MCF 10A (cell line): ENCODE data around the gene LDB1. TPM values are rescaled to one million over a fixed set of nuclear protein-coding genes. Genes with fewer than 3 reads are reported as not detected.

Source experiments
- BruUV-seq: library from RNA; stranded (reverse); fragments of 400-500 nt; replicated peaks from 2 replicates; lab custom pipeline; 2021; lab: Mats Ljungman, UMichigan
- CTCF ChIA-PET: fragments of 300-600 bp; sonication (Branson Sonifier 250); formaldehyde crosslinking; extraction: SDS; loops from one replicate; lab custom pipeline; 2021; ENCODE audit warnings: antibody characterized with exemption, inconsistent platforms; lab: Yijun Ruan, JAX
- POLR2A ChIA-PET: fragments of 300-600, 350-650 bp; sonication (Branson Sonifier 250); formaldehyde crosslinking; extraction: SDS; loops from one replicate; lab custom pipeline; 2020; ENCODE audit warnings: antibody characterized with exemption, inconsistent platforms; lab: Yijun Ruan, JAX
- DNase-seq: peaks from one replicate; pipeline ENCODE4 v3.0.0-alpha.2; 2018; ENCODE audit not compliant: unreplicated experiment
- H3K27ac Mint-ChIP-seq: one replicate; pipeline ENCODE4 v1.8.0; 2022; ENCODE audit warnings: mild to moderate bottlenecking, low read depth, mixed read lengths; ENCODE audit not compliant: unreplicated experiment
- H3K27me3 Mint-ChIP-seq: one replicate; pipeline ENCODE4 v1.8.0; 2022; ENCODE audit warnings: mixed read lengths; ENCODE audit not compliant: insufficient read depth, unreplicated experiment
- H3K36me3 Mint-ChIP-seq: one replicate; pipeline ENCODE4 v1.8.0; 2022; ENCODE audit warnings: mild to moderate bottlenecking, moderate library complexity, mixed read lengths; ENCODE audit not compliant: insufficient read depth, unreplicated experiment
- H3K4me1 Mint-ChIP-seq: one replicate; pipeline ENCODE4 v1.8.0; 2022; ENCODE audit warnings: mixed read lengths; ENCODE audit not compliant: insufficient read depth, unreplicated experiment
- H3K4me3 Mint-ChIP-seq: one replicate; pipeline ENCODE4 v1.8.0; 2022; ENCODE audit warnings: mild to moderate bottlenecking, moderate library complexity, mixed read lengths; ENCODE audit not compliant: unreplicated experiment
- H3K9me3 Mint-ChIP-seq: one replicate; pipeline ENCODE4 v1.8.0; 2022; ENCODE audit warnings: mixed read lengths; ENCODE audit not compliant: unreplicated experiment
- intact Hi-C: fragments of 100-400 bp; cut with micrococcal nuclease; formaldehyde crosslinking; loops from 2 replicates; pipeline ENCODE4 v1.14.1; 2022
- total RNA-seq: library from RNA; stranded (reverse); gene quantifications from 2 replicates; pipeline ENCODE4 v1.2.3, GENCODE V29; 2022
- TF ChIP-seq, protein P1 (sequence below): fragments of 200-600 bp; IDR thresholded peaks from one replicate; pipeline ENCODE4 v1.8.0; 2022; ENCODE audit warnings: antibody characterized with exemption, mild to moderate bottlenecking; ENCODE audit not compliant: unreplicated experiment

LDB1 gene
- total RNA-seq, 1 experiment from 2014 or later: 28.9 TPM

DNA sequence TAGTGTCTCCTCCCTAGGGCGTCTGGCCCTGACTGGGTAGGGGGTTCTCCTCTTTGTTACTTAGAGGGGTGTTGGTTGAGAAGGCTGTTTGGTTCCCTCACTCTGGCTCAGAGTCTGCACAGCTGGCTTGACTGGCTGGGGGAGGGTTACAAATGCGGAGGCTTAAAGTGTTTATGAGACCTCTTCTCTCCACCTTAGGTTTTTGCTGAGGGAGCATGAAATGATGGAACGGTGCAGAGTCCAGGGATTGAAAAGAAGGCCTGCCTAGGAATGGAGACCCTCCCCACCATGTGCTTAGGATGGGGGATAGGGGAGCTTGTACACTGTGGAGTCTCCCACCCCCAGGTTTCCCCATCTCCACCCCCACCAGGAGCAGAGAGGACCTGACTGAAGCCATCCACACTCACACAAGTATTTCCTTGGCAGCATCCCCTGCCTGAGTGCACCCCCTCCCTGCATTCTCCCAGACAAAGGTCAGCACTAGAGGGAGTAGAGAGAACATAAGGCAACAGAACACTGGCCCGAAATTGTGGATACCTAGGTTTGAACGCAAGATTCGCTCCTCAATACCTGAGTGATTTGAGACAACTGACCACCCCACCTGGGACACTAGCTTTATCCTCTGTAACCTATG, 1.7 kb upstream of the LDB1 start:
- H3K9me3 Mint-ChIP-seq: no peaks in the 10 kb centered on the region
- H3K36me3 Mint-ChIP-seq: no peaks in the 10 kb centered on the region
- no TSS peak for BruUV-seq
- intact Hi-C loops: no loop called here
- peaks cover 27% of the 10 kb centered on the region for H3K4me1 Mint-ChIP-seq
- H3K27ac Mint-ChIP-seq: no peak overlapping the region
- TF ChIP-seq, protein P1, sequence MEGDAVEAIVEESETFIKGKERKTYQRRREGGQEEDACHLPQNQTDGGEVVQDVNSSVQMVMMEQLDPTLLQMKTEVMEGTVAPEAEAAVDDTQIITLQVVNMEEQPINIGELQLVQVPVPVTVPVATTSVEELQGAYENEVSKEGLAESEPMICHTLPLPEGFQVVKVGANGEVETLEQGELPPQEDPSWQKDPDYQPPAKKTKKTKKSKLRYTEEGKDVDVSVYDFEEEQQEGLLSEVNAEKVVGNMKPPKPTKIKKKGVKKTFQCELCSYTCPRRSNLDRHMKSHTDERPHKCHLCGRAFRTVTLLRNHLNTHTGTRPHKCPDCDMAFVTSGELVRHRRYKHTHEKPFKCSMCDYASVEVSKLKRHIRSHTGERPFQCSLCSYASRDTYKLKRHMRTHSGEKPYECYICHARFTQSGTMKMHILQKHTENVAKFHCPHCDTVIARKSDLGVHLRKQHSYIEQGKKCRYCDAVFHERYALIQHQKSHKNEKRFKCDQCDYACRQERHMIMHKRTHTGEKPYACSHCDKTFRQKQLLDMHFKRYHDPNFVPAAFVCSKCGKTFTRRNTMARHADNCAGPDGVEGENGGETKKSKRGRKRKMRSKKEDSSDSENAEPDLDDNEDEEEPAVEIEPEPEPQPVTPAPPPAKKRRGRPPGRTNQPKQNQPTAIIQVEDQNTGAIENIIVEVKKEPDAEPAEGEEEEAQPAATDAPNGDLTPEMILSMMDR: no peak
- no peaks in the 10 kb centered on the region for H3K27me3 Mint-ChIP-seq
- DNase-seq: no peak
- H3K4me3 Mint-ChIP-seq: peak overlapping the region; percentile 93
- ChIA-PET POLR2A (interaction anchor here (0.6 to 1.7 kb wide), 3 partner anchors 10 to 574 kb away, joined by 3 to 8 read pairs (median 5); partner anchors contain the start of gene FBXL15), CTCF (interaction anchor here (0.6 to 1.7 kb wide), 4 partner anchors 10 to 56 kb away, joined by 4 to 6 read pairs (median 4); no protein-coding TSS in a partner anchor)

GRCh38 chr10:102120991-102121738, 997 bp upstream of the LDB1 start:
- no TSS peak for BruUV-seq

DNA sequence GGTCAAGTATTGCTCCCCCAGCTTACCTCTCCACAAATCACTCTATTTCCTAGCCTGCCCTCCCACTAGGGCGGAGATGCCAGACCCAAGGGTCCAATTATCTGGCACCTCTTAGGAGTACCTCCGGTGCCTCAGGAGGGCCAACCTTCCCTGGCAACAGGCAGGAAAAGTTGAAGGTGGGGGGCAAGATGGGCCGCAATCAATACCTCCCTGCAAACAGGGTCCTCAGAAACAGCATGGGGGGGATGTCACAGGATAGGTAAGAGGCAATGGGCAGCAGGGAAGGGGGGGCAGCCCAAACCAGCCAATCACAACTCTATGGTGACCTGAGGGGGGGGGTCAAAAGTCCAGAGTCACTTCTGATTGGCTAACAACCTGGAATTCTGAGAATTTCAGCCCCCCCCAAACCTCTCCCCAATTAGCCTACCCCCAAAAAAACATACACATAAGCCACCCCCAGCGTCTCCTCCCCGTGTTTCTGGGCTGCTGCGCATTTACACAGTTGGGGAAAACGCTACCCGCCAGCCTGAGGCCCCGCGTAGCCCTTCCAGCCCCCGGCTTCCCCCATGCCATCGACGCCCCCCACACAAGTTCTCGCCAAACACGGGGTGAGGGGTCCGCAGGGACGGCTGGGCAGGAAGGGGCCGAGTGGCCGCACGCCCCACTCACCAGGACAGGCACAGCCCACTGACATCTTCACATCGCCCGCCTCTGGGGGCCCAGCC, 589 bp downstream of the LDB1 start:
- TF ChIP-seq, protein P1: no peak
- no TSS peak for BruUV-seq
- CTCF ChIA-PET: no interaction called here
- POLR2A ChIA-PET: interaction anchor here (0.6 to 1.8 kb wide), 11 partner anchors 8 to 525 kb away, joined by 3 to 9 read pairs (median 5); partner anchors contain the start of genes ARMH3, HPS6, NFKB2 and NOLC1
- Mint-ChIP-seq H3K27ac (peak overlapping the region; percentile 88), H3K36me3 (no peaks in the 10 kb centered on the region), H3K4me1 (peaks cover 48% of the 10 kb centered on the region), H3K4me3 (peak overlapping the region; percentile 93), H3K27me3 (no peaks in the 10 kb centered on the region), H3K9me3 (no peaks in the 10 kb centered on the region)
- peak; percentile 57 for DNase-seq
- intact Hi-C loops: no loop called here

More at GRCh38 chr10:102120991-102121738, 997 bp upstream of the LDB1 start:
- Mint-ChIP-seq H3K4me3 (peak overlapping the region; percentile 93), H3K36me3 (no peaks in the 10 kb centered on the region), H3K4me1 (peaks cover 34% of the 10 kb centered on the region), H3K9me3 (no peaks in the 10 kb centered on the region), H3K27ac (no peak overlapping the region), H3K27me3 (no peaks in the 10 kb centered on the region)
- POLR2A ChIA-PET: interaction anchor here (0.7 to 1.7 kb wide), 3 partner anchors 10 to 303 kb away, joined by 3 to 8 read pairs (median 4); partner anchors contain the start of gene OGA
- TF ChIP-seq, protein P1: no peak
- no peak for DNase-seq
- intact Hi-C loops: no loop called here
- CTCF ChIA-PET: interaction anchor here (0.6 to 1.7 kb wide), 4 partner anchors 11 to 56 kb away, joined by 4 to 6 read pairs (median 4); no protein-coding TSS in a partner anchor
